ENCODE data around the gene IDH2. TPM values are rescaled to one million over a fixed set of nuclear protein-coding genes. Genes with fewer than 3 reads are reported as not detected.

IDH2 gene
- total and polyA plus RNA-seq, 10 of the 15 experiments (the other 5 are each of a cell fraction or from before 2014, with no cell fraction given), result 2.3 to 358 (median 242) TPM

DNA sequence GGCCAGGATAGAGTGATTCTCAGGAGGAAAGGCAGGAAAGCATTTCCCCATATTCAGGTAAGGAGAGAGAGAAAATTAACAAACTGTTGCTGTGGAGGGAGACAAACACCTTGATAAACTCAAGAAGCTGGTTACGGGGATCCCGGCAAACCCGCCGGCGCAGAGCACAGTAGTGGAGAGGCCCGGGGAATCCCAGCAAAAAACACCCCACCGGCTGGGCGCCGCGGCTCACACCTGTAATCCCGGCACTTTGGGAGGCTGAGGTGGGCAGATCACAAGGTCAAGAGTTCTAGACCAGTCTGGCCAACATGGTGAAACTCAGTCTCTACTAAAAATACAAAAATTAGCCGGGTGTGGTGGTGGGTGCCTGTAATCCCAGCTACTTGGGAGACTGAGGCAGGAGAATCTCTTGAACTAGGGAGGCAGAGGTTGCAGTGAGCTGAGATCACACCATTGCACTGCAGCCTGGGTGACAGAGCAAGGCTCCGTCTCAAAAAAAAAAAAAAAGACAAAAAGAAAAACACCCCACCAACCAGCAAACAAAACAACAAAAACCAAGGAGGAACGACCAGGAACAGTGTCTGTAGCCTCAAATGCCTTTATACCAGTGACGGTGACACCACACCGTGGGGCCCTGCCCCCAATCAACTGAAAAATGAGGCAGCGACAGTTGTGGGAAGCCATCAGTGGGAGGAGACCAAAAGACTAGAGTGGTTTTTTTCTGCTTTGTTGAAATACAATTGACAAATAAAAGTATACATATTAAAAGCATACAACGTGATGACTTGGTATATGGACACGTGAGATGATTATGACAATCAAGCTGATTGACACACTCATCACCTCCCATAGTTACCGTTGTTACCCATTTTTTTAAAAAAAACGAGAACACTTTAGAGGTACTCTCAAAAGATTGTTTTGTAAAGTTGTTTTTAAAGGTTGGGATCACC, 40.2 kb upstream of the IDH2 start (continued):
- TF ChIP-seq, protein P1, sequence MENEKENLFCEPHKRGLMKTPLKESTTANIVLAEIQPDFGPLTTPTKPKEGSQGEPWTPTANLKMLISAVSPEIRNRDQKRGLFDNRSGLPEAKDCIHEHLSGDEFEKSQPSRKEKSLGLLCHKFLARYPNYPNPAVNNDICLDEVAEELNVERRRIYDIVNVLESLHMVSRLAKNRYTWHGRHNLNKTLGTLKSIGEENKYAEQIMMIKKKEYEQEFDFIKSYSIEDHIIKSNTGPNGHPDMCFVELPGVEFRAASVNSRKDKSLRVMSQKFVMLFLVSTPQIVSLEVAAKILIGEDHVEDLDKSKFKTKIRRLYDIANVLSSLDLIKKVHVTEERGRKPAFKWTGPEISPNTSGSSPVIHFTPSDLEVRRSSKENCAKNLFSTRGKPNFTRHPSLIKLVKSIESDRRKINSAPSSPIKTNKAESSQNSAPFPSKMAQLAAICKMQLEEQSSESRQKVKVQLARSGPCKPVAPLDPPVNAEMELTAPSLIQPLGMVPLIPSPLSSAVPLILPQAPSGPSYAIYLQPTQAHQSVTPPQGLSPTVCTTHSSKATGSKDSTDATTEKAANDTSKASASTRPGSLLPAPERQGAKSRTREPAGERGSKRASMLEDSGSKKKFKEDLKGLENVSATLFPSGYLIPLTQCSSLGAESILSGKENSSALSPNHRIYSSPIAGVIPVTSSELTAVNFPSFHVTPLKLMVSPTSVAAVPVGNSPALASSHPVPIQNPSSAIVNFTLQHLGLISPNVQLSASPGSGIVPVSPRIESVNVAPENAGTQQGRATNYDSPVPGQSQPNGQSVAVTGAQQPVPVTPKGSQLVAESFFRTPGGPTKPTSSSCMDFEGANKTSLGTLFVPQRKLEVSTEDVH (IDR thresholded peaks at IDR 0.05; ENCODE audit: low read depth, partially characterized antibody), result no peak
- TF ChIP-seq, protein P2, sequence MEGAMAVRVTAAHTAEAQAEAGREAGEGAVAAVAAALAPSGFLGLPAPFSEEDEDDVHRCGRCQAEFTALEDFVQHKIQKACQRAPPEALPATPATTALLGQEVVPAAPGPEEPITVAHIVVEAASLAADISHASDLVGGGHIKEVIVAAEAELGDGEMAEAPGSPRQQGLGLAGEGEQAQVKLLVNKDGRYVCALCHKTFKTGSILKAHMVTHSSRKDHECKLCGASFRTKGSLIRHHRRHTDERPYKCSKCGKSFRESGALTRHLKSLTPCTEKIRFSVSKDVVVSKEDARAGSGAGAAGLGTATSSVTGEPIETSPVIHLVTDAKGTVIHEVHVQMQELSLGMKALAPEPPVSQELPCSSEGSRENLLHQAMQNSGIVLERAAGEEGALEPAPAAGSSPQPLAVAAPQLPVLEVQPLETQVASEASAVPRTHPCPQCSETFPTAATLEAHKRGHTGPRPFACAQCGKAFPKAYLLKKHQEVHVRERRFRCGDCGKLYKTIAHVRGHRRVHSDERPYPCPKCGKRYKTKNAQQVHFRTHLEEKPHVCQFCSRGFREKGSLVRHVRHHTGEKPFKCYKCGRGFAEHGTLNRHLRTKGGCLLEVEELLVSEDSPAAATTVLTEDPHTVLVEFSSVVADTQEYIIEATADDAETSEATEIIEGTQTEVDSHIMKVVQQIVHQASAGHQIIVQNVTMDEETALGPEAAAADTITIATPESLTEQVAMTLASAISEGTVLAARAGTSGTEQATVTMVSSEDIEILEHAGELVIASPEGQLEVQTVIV (IDR thresholded peaks at IDR 0.05; ENCODE audit: borderline replicate concordance, partially characterized antibody), result no peak
- TF ChIP-seq PAX5 (IDR thresholded peaks at IDR 0.05; ENCODE audit: borderline replicate concordance, low read depth, low read length), result no peak
- TF ChIP-seq, protein P3, sequence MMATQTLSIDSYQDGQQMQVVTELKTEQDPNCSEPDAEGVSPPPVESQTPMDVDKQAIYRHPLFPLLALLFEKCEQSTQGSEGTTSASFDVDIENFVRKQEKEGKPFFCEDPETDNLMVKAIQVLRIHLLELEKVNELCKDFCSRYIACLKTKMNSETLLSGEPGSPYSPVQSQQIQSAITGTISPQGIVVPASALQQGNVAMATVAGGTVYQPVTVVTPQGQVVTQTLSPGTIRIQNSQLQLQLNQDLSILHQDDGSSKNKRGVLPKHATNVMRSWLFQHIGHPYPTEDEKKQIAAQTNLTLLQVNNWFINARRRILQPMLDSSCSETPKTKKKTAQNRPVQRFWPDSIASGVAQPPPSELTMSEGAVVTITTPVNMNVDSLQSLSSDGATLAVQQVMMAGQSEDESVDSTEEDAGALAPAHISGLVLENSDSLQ (IDR thresholded peaks at IDR 0.05), result peak; percentile 91
- TF ChIP-seq, protein P4, sequence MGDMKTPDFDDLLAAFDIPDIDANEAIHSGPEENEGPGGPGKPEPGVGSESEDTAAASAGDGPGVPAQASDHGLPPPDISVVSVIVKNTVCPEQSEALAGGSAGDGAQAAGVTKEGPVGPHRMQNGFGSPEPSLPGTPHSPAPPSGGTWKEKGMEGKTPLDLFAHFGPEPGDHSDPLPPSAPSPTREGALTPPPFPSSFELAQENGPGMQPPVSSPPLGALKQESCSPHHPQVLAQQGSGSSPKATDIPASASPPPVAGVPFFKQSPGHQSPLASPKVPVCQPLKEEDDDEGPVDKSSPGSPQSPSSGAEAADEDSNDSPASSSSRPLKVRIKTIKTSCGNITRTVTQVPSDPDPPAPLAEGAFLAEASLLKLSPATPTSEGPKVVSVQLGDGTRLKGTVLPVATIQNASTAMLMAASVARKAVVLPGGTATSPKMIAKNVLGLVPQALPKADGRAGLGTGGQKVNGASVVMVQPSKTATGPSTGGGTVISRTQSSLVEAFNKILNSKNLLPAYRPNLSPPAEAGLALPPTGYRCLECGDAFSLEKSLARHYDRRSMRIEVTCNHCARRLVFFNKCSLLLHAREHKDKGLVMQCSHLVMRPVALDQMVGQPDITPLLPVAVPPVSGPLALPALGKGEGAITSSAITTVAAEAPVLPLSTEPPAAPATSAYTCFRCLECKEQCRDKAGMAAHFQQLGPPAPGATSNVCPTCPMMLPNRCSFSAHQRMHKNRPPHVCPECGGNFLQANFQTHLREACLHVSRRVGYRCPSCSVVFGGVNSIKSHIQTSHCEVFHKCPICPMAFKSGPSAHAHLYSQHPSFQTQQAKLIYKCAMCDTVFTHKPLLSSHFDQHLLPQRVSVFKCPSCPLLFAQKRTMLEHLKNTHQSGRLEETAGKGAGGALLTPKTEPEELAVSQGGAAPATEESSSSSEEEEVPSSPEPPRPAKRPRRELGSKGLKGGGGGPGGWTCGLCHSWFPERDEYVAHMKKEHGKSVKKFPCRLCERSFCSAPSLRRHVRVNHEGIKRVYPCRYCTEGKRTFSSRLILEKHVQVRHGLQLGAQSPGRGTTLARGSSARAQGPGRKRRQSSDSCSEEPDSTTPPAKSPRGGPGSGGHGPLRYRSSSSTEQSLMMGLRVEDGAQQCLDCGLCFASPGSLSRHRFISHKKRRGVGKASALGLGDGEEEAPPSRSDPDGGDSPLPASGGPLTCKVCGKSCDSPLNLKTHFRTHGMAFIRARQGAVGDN (IDR thresholded peaks at IDR 0.05), result no peak
- peak; percentile 5; the same call in 1 of the 2 replicates for TF ChIP-seq RUNX3 (IDR thresholded peaks at IDR 0.05; ENCODE audit: low read length)

Data from GM12878 (cell line).